ENCODE measurements around the gene NRG3. TPM values are rescaled to one million over a fixed set of nuclear protein-coding genes. Genes with fewer than 3 reads are reported as not detected.

The NRG3 gene
- total RNA-seq, 6 donors from 2014 or later = 0.44 to 2.7 (median 1.5) TPM; not detected in 1

DNA sequence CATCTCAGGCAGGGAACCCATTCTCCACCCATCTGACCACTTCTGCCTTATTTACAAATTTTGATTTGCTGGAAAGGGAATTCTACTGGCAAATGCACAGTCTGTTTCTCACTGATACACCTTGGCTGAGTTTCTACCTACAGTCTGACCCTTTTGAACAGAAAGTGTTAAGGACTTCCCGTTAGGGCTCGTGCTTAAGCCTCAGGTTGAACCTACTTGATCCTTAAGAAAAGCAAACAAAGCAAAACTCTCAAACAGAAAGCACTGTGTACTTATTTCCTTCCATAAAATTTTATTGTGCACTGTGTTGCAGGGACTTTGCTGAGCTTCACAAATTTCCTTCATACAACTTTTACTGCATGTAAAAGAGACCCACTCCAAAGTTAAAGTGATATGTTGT, 367.8 kb downstream of the NRG3 start:
- TF ChIP-seq POLR2A (IDR thresholded peaks at IDR 0.05) (no peak), EP300 (IDR thresholded peaks at IDR 0.05) (peak in 1 of 4 donors; percentile 87), POLR2AphosphoS5 (IDR thresholded peaks at IDR 0.05) (no peak)
- TF ChIP-seq, protein P1, sequence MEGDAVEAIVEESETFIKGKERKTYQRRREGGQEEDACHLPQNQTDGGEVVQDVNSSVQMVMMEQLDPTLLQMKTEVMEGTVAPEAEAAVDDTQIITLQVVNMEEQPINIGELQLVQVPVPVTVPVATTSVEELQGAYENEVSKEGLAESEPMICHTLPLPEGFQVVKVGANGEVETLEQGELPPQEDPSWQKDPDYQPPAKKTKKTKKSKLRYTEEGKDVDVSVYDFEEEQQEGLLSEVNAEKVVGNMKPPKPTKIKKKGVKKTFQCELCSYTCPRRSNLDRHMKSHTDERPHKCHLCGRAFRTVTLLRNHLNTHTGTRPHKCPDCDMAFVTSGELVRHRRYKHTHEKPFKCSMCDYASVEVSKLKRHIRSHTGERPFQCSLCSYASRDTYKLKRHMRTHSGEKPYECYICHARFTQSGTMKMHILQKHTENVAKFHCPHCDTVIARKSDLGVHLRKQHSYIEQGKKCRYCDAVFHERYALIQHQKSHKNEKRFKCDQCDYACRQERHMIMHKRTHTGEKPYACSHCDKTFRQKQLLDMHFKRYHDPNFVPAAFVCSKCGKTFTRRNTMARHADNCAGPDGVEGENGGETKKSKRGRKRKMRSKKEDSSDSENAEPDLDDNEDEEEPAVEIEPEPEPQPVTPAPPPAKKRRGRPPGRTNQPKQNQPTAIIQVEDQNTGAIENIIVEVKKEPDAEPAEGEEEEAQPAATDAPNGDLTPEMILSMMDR (IDR thresholded peaks at IDR 0.05) = no peak
- Histone ChIP-seq H3K9me3 (no peaks in the 10 kb centered on the region), H3K27ac (no peak overlapping the region), H3K4me1 (peaks cover 0 to 4% (median 1%) of the 10 kb centered on the region in 4 donors), H3K27me3 (no peaks in the 10 kb centered on the region), H3K4me3 (no peak overlapping the region), H3K36me3 (no peaks in the 10 kb centered on the region)
- peak; percentile 24 to 70 for ATAC-seq (ENCODE audit: low FRiP score in 2 of 2)
- DNase-seq = peak in 1 of 2 donors; percentile 62
- 51 to 61% methylated on average over 2 of the region's 2 CpGs for WGBS, 2 donors

DNA sequence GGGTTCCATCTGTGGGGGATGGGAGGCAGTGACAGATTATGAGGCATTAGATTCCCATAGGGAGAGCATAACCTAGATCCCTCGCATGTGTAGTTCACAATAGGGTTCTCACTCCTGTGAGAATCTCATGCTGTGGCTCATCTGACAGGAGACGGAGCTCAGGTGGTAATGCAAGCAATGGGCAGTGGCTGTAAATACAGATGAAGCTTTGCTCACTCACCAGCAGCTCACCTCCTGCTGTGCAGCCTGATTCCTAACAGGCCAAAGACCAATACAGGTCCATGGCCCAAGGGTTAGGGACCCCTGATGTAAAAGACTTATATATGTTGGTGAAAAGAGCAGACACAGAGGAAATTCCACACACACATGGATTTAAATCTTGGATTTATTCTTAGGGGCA, 370.2 kb downstream of the NRG3 start:
- no peaks in the 10 kb centered on the region for H3K36me3 ChIP-seq
- H3K4me3 ChIP-seq = no peak overlapping the region
- no peak for ATAC-seq (ENCODE audit: low FRiP score in 2 of 2)
- no peak for DNase-seq
- H3K27me3 ChIP-seq = no peaks in the 10 kb centered on the region
- no peaks in the 10 kb centered on the region for H3K9me3 ChIP-seq
- no peak overlapping the region for H3K27ac ChIP-seq
- peaks cover 0 to 4% (median 1%) of the 10 kb centered on the region in 4 donors for H3K4me1 ChIP-seq
- 75 to 82% methylated on average over 2 of the region's 2 CpGs for WGBS, 2 donors
- TF ChIP-seq, protein P1 (IDR thresholded peaks at IDR 0.05) = no peak
- no peak for TF ChIP-seq POLR2A (IDR thresholded peaks at IDR 0.05)
- TF ChIP-seq EP300 (IDR thresholded peaks at IDR 0.05) = no peak
- no peak for TF ChIP-seq POLR2AphosphoS5 (IDR thresholded peaks at IDR 0.05)

DNA sequence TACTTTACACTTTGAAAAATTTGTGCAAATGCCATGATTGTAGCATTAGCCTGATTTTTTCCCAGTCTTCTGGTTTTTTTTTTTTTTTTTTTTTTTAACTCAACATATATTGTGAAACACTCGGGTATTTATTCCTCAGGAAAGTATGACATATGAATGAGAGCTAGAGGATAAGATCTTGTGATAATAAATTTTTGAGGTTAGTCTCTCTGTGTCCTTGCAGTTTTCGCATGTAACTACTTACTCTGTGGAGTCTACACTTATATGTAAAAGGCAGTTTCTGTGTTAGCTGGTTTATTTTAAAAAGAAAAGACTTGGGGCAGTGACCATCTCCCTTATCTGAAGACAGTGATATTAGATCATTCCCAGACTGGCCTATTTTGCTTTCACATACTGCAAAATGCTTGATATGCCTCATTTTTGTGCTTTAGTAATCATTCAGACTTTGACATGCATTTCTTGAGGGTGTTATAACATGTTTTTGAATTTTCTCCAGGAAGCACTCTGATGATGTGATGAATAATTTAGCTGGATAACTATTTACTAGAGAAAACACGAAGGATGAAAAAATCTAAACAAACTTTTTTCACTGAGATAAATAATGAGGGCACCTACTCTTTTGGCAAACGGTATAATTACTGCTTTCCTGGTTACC, 371.0 kb downstream of the NRG3 start:
- Histone ChIP-seq H3K4me1 (peaks cover 0 to 4% (median 1%) of the 10 kb centered on the region in 4 donors), H3K4me3 (no peak overlapping the region), H3K9me3 (no peaks in the 10 kb centered on the region), H3K27me3 (no peaks in the 10 kb centered on the region), H3K36me3 (no peaks in the 10 kb centered on the region), H3K27ac (no peak overlapping the region)
- ATAC-seq (ENCODE audit: low FRiP score in 2 of 2) (no peak), DNase-seq (no peak)
- TF ChIP-seq POLR2AphosphoS5 (IDR thresholded peaks at IDR 0.05) (no peak), POLR2A (IDR thresholded peaks at IDR 0.05) (no peak), EP300 (IDR thresholded peaks at IDR 0.05) (no peak)
- TF ChIP-seq, protein P1 (IDR thresholded peaks at IDR 0.05) = no peak
- WGBS, 2 donors = 42 to 48% methylated on average over 4 of the region's 4 CpGs

DNA sequence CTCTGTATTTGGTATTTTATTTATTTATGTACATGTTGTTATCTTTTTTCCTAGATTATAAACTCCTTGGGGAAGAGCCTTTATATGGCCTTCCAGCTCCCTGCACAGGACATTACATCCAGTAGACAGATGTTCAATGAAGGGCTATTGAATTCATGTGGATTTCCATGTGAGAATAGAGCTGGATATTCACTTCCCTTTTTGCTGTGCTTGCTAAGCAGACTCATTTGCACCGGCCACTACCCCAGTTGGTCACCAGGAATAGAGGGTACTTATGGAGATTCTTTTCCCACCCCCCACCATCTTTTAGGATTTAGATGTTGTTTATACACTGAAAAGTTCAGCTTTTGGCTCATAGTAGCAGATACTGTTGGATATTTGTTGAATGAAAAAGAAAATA, 374.1 kb downstream of the NRG3 start:
- WGBS, 2 donors = 69 to 71% methylated on average over 1 of the region's 1 CpG
- Histone ChIP-seq H3K27me3 (no peaks in the 10 kb centered on the region), H3K27ac (no peak overlapping the region), H3K4me3 (no peak overlapping the region), H3K9me3 (no peaks in the 10 kb centered on the region), H3K4me1 (peaks cover 0 to 10% (median 7%) of the 10 kb centered on the region in 4 donors), H3K36me3 (no peaks in the 10 kb centered on the region)
- ATAC-seq (ENCODE audit: low FRiP score in 2 of 2) (no peak), DNase-seq (no peak)
- TF ChIP-seq, protein P1 (IDR thresholded peaks at IDR 0.05) = no peak
- TF ChIP-seq EP300 (IDR thresholded peaks at IDR 0.05) (no peak), POLR2A (IDR thresholded peaks at IDR 0.05) (no peak), POLR2AphosphoS5 (IDR thresholded peaks at IDR 0.05) (no peak)

Data from upper lobe of left lung (tissue), 6 donors.